CD4-positive, CD25-positive, alpha-beta regulatory T cell (primary cell): ENCODE data around the gene LRRC49. TPM values are rescaled to one million over a fixed set of nuclear protein-coding genes. Genes with fewer than 3 reads are reported as not detected.

ENCODE experiments used
- ATAC-seq, 2 donors: fragments of 150-1000 bp; cut with Tn5 transposase; one replicate each; pipeline ENCODE4 v1.10.0; 2021; ENCODE audit warnings: low read depth in 2 of 2, moderate number of reproducible peaks in 2 of 2, moderate library complexity in 1 of 2
- DNase-seq, 3 donors: peaks; one replicate each; pipeline versions ENCODE4 v3.0.0 to v3.0.0-alpha.2; 2012 to 2022; ENCODE audit warnings: mixed read lengths in 1 of 3
- H3K27ac ChIP-seq: one replicate; pipeline ENCODE4 v1.7.0; 2013; ENCODE audit warnings: mild to moderate bottlenecking, low read length; ENCODE audit not compliant: insufficient read depth, poor library complexity, severe bottlenecking
- H3K27me3 ChIP-seq: one replicate; pipeline ENCODE4 v1.7.0; 2013; ENCODE audit warnings: low read length; ENCODE audit not compliant: control insufficient read depth, insufficient read depth
- H3K36me3 ChIP-seq: one replicate; pipeline ENCODE4 v1.7.0; 2013; ENCODE audit warnings: mild to moderate bottlenecking, low read length, moderate library complexity; ENCODE audit not compliant: control insufficient read depth, insufficient read depth
- H3K4me1 ChIP-seq: 2 replicates; pipeline ENCODE4 v1.7.0; 2013; ENCODE audit warnings: mild to moderate bottlenecking, low read length; ENCODE audit not compliant: insufficient read depth, control insufficient read depth, poor library complexity, severe bottlenecking
- H3K4me3 ChIP-seq: one replicate; pipeline ENCODE4 v1.7.0; 2013; ENCODE audit warnings: low read depth, mild to moderate bottlenecking, low read length, moderate library complexity
- H3K9me3 ChIP-seq, 2 experiments: 1 replicate in 1 of 2; 2 replicates in 1 of 2; pipeline ENCODE4 v1.7.0; 2013; ENCODE audit warnings: low read length in 2 of 2, mild to moderate bottlenecking in 1 of 2, moderate library complexity in 1 of 2; ENCODE audit not compliant: control insufficient read depth in 2 of 2
- H3K27ac Mint-ChIP-seq, 3 donors: one replicate each; pipeline ENCODE4 v1.8.0; 2020 to 2022; ENCODE audit warnings: mild to moderate bottlenecking in 3 of 3, mixed read lengths in 3 of 3, moderate library complexity in 2 of 3
- H3K27me3 Mint-ChIP-seq: one replicate; pipeline ENCODE4 v1.8.0; 2022; ENCODE audit warnings: mild to moderate bottlenecking, mixed read lengths
- H3K36me3 Mint-ChIP-seq: one replicate; pipeline ENCODE4 v1.8.0; 2020; ENCODE audit warnings: mixed read lengths
- H3K4me1 Mint-ChIP-seq, 4 donors: one replicate each; pipeline ENCODE4 v1.8.0; 2020 to 2022; ENCODE audit warnings: mixed read lengths in 4 of 4, mild to moderate bottlenecking in 1 of 4
- H3K4me3 Mint-ChIP-seq, 4 donors: one replicate each; pipeline ENCODE4 v1.8.0; 2020 to 2022; ENCODE audit warnings: mild to moderate bottlenecking in 4 of 4, mixed read lengths in 4 of 4, moderate library complexity in 3 of 4
- H3K9me3 Mint-ChIP-seq, 7 donors: one replicate each; pipeline ENCODE4 v1.8.0; 2020 to 2022; ENCODE audit warnings: mixed read lengths in 7 of 7, mild to moderate bottlenecking in 3 of 7, moderate library complexity in 2 of 7
- polyA plus RNA-seq, 4 donors: library from polyadenylated mRNA; unstranded; fragments of 300-500 nt; fragmentation: Illumina TruSeq; gene quantifications; one replicate each; pipeline ENCODE4 v1.2.3, GENCODE V29; 2021
- total RNA-seq: library from RNA; stranded (reverse); gene quantifications from one replicate; pipeline ENCODE4 v1.2.3, GENCODE V29; 2022

The LRRC49 gene
- total and polyA plus RNA-seq, 5 donors from 2014 or later = 0.34 TPM; not detected in 4

GRCh38 chr15:71089801-71090200 lies 197.2 kb downstream of the LRRC49 start:
- H3K27ac ChIP-seq = no peak overlapping the region
- Mint-ChIP-seq H3K36me3 (no peaks in the 10 kb centered on the region), H3K9me3 (peaks cover 0 to 14% (median 5%) of the 10 kb centered on the region in 7 donors), H3K4me1 (no peaks in the 10 kb centered on the region), H3K27me3 (peaks cover 5% of the 10 kb centered on the region), H3K4me3 (no peak overlapping the region), H3K27ac (no peak overlapping the region)
- no peak overlapping the region for H3K4me3 ChIP-seq
- no peak for DNase-seq
- ATAC-seq = no peak
- no peaks in the 10 kb centered on the region for H3K27me3 ChIP-seq
- no peaks in the 10 kb centered on the region for H3K4me1 ChIP-seq
- H3K9me3 ChIP-seq = no peaks in the 10 kb centered on the region
- no peaks in the 10 kb centered on the region for H3K36me3 ChIP-seq

GRCh38 chr15:71091601-71092000 lies 199.0 kb downstream of the LRRC49 start:
- no peak overlapping the region for H3K27ac ChIP-seq
- no peak for DNase-seq
- H3K4me1 Mint-ChIP-seq = no peaks in the 10 kb centered on the region
- peaks cover 0 to 14% (median 5%) of the 10 kb centered on the region in 7 donors for H3K9me3 Mint-ChIP-seq
- H3K27me3 ChIP-seq = no peaks in the 10 kb centered on the region
- no peaks in the 10 kb centered on the region for H3K36me3 ChIP-seq
- H3K4me3 Mint-ChIP-seq = no peak overlapping the region
- H3K27me3 Mint-ChIP-seq = peaks cover 5% of the 10 kb centered on the region
- no peaks in the 10 kb centered on the region for H3K36me3 Mint-ChIP-seq
- no peak overlapping the region for H3K4me3 ChIP-seq
- ATAC-seq = no peak
- no peaks in the 10 kb centered on the region for H3K9me3 ChIP-seq
- no peak overlapping the region for H3K27ac Mint-ChIP-seq
- no peaks in the 10 kb centered on the region for H3K4me1 ChIP-seq

GRCh38 chr15:71092056-71092600 lies 199.5 kb downstream of the LRRC49 start:
- DNase-seq (no peak), ATAC-seq (no peak)
- H3K4me1 ChIP-seq = no peaks in the 10 kb centered on the region
- no peaks in the 10 kb centered on the region for H3K9me3 ChIP-seq
- H3K36me3 ChIP-seq = no peaks in the 10 kb centered on the region
- H3K36me3 Mint-ChIP-seq = no peaks in the 10 kb centered on the region
- H3K27ac Mint-ChIP-seq = no peak overlapping the region
- H3K27me3 ChIP-seq = no peaks in the 10 kb centered on the region
- no peak overlapping the region for H3K4me3 Mint-ChIP-seq
- H3K9me3 Mint-ChIP-seq = peaks cover 0 to 14% (median 5%) of the 10 kb centered on the region in 7 donors
- H3K4me1 Mint-ChIP-seq = no peaks in the 10 kb centered on the region
- H3K27ac ChIP-seq = no peak overlapping the region
- H3K27me3 Mint-ChIP-seq = peaks cover 5% of the 10 kb centered on the region
- H3K4me3 ChIP-seq = no peak overlapping the region

- Mint-ChIP-seq H3K27ac (no peak overlapping the region), H3K27me3 (peaks cover 5% of the 10 kb centered on the region), H3K4me1 (no peaks in the 10 kb centered on the region), H3K36me3 (no peaks in the 10 kb centered on the region), H3K4me3 (no peak overlapping the region), H3K9me3 (peaks cover 0 to 11% (median 3%) of the 10 kb centered on the region in 7 donors)
- DNase-seq (no peak), ATAC-seq (no peak)
- H3K27ac ChIP-seq = no peak overlapping the region
- no peak overlapping the region for H3K4me3 ChIP-seq
- no peaks in the 10 kb centered on the region for H3K27me3 ChIP-seq
- H3K36me3 ChIP-seq = no peaks in the 10 kb centered on the region
- no peaks in the 10 kb centered on the region for H3K4me1 ChIP-seq
- H3K9me3 ChIP-seq = no peaks in the 10 kb centered on the region
These were observed 200.7 kb downstream of the LRRC49 start for GRCh38 chr15:71093054-71094024.

- H3K9me3 Mint-ChIP-seq = peaks cover 0 to 4% (median 3%) of the 10 kb centered on the region in 7 donors
- Histone ChIP-seq H3K4me1 (no peaks in the 10 kb centered on the region), H3K27ac (no peak overlapping the region), H3K27me3 (no peaks in the 10 kb centered on the region), H3K36me3 (no peaks in the 10 kb centered on the region), H3K4me3 (no peak overlapping the region), H3K9me3 (no peaks in the 10 kb centered on the region)
- no peaks in the 10 kb centered on the region for H3K4me1 Mint-ChIP-seq
- no peaks in the 10 kb centered on the region for H3K27me3 Mint-ChIP-seq
- H3K27ac Mint-ChIP-seq = no peak overlapping the region
- ATAC-seq (no peak), DNase-seq (no peak)
- no peak overlapping the region for H3K4me3 Mint-ChIP-seq
- H3K36me3 Mint-ChIP-seq = no peaks in the 10 kb centered on the region
These were observed 201.5 kb downstream of the LRRC49 start for GRCh38 chr15:71094137-71094536.

- ATAC-seq = no peak
- no peaks in the 10 kb centered on the region for H3K27me3 ChIP-seq
- H3K4me1 ChIP-seq = no peaks in the 10 kb centered on the region
- Mint-ChIP-seq H3K36me3 (no peaks in the 10 kb centered on the region), H3K4me1 (no peaks in the 10 kb centered on the region), H3K9me3 (peaks cover 0 to 4% (median 1%) of the 10 kb centered on the region in 7 donors), H3K4me3 (no peak overlapping the region), H3K27ac (no peak overlapping the region), H3K27me3 (no peaks in the 10 kb centered on the region)
- H3K27ac ChIP-seq = no peak overlapping the region
- no peaks in the 10 kb centered on the region for H3K9me3 ChIP-seq
- DNase-seq = no peak
- no peak overlapping the region for H3K4me3 ChIP-seq
- no peaks in the 10 kb centered on the region for H3K36me3 ChIP-seq
These were observed 204.1 kb downstream of the LRRC49 start for GRCh38 chr15:71096676-71097075.

GRCh38 chr15:71097890-71098289 lies 205.3 kb downstream of the LRRC49 start:
- Mint-ChIP-seq H3K27me3 (no peaks in the 10 kb centered on the region), H3K36me3 (no peaks in the 10 kb centered on the region), H3K9me3 (peaks cover 0 to 4% (median 0%) of the 10 kb centered on the region in 7 donors), H3K27ac (no peak overlapping the region), H3K4me3 (no peak overlapping the region), H3K4me1 (no peaks in the 10 kb centered on the region)
- no peaks in the 10 kb centered on the region for H3K9me3 ChIP-seq
- no peaks in the 10 kb centered on the region for H3K36me3 ChIP-seq
- DNase-seq (no peak), ATAC-seq (no peak)
- no peak overlapping the region for H3K4me3 ChIP-seq
- no peak overlapping the region for H3K27ac ChIP-seq
- H3K27me3 ChIP-seq = no peaks in the 10 kb centered on the region
- no peaks in the 10 kb centered on the region for H3K4me1 ChIP-seq
